ENCODE results near the gene CYP11A1.
"Not testable (repeated sequence)": the region's sequence is repeated elsewhere in the genome, so short reads cannot be mapped to it uniquely, and the experiment has no call there.

Gene CYP11A1

DNA sequence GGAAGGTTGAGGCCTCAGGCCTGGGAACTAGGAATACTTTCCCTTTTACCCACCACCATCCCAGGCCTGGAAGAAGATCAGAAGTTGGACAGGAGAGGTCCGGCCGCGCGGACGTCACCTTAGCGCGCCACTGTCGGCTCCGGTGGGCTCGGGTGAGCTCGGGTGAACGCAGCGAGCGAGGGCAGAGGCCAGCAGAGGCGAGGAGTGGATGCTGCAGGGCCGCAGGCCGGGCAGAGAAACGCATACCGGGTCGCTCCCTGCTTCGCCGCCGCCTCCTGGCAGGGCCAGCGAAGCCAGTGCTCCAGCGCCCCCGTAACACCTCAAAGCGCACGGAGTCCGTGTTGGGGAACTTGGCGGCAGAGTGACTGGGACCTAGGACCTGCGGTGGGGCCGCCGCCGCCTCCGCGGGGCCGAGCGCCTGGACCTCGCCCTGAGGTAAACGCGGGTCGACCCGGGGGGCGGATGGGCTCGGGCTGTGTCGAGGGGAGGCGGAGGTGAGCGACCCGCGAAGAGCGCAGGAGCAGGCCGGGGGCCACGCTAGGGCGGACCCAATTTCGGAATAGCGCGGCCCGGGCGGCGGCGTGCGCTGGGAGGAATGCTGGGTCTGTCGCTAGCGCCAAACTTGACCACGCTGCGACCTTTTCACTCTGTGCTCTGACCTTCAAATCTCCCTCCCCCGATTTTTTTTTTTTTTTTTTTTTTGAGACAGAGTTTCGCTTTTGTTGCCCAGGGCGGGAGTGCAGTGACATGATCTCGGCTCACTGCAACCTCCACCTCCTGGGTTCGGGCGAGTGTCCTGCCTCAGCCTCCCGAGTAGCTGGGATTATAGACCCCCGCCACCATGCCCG, 1.6 kb downstream of the CYP11A1 start:
- DNase-seq (ENCODE audit: low spot score in 2 of 2) (no peak), ATAC-seq (ENCODE audit: low read depth) (peak; percentile 59)
- Mint-ChIP-seq H3K27ac (no peak overlapping the region), H3K36me3 (peaks cover 2% of the 10 kb centered on the region), H3K27me3 (peaks cover 8% of the 10 kb centered on the region), H3K4me1 (no peaks in the 10 kb centered on the region), H3K9me3 (no peaks in the 10 kb centered on the region), H3K4me3 (peak overlapping the region; percentile 73)

DNA sequence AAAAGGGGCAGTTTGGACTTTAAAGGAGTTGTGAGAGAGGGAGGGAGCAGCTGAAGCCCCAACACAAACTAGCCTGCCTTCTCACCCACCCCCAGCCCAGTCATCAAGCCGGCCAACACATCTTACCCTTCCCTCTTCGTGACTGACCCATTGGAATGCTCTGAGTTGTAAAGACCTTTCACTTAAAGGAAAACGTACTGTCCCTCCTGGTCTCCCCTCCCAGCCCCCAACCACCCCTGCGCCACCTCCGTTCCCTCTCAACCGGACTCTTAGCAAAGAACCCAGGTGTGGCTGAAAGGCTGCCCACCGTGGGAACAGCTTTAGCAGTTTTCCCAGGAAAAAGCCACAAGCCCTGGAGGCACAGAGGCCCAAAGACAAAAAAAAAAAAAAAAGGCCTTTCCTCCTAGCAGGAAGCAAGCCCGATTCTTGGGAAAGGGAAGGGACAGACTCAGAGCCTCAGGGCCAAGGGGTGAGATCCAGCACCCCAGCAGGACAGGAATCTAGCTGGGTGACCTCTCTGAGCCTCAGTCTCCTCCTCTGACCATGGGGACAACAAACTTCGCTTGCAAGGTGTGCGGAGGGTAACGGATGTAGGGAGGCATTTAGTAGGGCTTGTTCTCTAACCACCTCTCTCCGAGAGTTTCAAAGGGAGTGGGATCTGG, 2.4 kb downstream of the CYP11A1 start:
- peak overlapping the region; percentile 73 for H3K4me3 Mint-ChIP-seq
- peaks cover 6% of the 10 kb centered on the region for H3K27me3 Mint-ChIP-seq
- H3K4me1 Mint-ChIP-seq = no peaks in the 10 kb centered on the region
- ATAC-seq (ENCODE audit: low read depth) = no peak
- DNase-seq (ENCODE audit: low spot score in 2 of 2) = no peak
- no peak overlapping the region for H3K27ac Mint-ChIP-seq
- H3K9me3 Mint-ChIP-seq = no peaks in the 10 kb centered on the region
- H3K36me3 Mint-ChIP-seq = peaks cover 2% of the 10 kb centered on the region

DNA sequence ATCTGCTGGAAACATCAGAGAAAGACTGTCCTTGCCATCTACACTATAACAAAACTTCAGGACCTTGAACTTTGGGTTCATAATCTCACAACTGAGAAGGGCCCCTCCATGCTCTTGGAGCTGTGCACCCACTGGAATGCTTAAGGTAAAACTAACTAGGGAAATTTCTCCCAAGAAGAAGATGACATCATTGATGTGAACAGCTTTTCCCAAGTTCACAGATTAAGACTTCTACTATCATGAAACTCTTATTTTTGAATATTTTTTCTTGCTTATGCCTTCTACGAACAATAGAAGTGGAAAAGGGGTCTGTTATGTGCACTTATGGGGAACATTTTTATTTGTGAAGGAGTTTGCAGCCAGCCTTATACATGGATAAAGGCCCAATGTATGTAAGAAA, 5.0 kb downstream of the CYP11A1 start:
- Mint-ChIP-seq H3K9me3 (no peaks in the 10 kb centered on the region), H3K27me3 (peaks cover 3% of the 10 kb centered on the region), H3K36me3 (peaks cover 2% of the 10 kb centered on the region), H3K4me1 (no peaks in the 10 kb centered on the region), H3K4me3 (no peak overlapping the region), H3K27ac (no peak overlapping the region)
- DNase-seq (ENCODE audit: low spot score in 2 of 2) (no peak), ATAC-seq (ENCODE audit: low read depth) (no peak)

DNA sequence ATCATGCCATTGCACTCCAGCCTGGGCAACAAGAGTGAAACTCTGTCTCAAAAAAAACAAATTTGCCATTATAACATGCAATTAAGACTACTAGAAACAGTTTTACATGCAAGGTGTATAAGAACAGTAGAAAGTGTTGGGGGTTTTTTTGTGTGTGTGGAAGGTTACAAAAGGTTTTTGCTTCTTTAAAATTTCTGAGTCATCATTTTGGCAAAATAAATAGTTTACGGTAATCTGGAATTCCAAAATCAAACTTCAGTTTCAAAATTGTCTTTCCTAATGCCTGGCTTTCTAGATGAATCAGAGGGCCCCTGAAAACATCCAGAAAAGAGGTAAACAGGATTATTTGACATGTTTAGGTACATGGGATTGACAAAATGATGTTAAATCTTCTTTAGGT, 6.6 kb downstream of the CYP11A1 start:
- H3K36me3 Mint-ChIP-seq; H3K4me3 Mint-ChIP-seq; H3K9me3 Mint-ChIP-seq; H3K27ac Mint-ChIP-seq; H3K27me3 Mint-ChIP-seq; DNase-seq (ENCODE audit: low spot score in 2 of 2); H3K4me1 Mint-ChIP-seq; ATAC-seq (ENCODE audit: low read depth): not testable (repeated sequence)

DNA sequence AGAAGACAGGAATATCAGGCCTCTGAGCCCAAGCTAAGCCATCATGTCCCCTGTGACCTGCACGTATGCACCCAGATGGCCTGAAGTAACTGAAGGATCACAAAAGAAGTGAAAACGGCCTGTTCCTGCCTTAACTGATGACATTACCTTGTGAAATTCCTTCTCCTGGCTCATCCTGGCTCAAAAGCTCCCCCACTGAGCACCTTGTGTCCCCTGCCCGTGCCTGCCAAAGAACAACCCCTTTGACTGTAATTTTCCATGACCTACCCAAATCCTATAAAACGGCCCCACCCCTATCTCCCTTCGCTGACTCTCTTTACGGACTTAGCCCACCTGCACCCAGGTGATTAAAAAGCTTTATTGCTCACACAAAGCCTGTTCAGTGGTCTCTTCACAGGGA, 8.1 kb downstream of the CYP11A1 start:
- not testable (repeated sequence) for H3K36me3 Mint-ChIP-seq, H3K4me3 Mint-ChIP-seq

DNA sequence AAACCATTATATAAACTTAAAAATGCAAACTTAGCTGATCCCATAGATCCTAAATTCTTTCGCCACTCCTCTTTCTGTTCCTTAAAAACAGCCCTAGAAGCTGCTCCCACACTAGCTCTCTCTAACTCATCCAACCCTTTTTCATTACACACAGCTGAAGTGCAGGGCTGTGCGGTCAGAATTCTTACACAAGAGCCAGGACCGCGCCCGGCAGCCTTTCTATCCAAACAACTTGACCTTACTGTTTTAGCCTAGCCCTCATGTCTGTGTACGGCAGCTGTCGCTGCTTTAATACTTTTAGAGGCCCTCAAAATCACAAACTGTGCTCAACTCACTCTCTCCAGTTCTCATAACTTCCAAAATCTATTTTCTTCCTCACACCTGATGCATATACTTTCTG, 9.9 kb downstream of the CYP11A1 start:
- peaks cover 11% of the 10 kb centered on the region for H3K27me3 Mint-ChIP-seq
- not testable (repeated sequence) for H3K9me3 Mint-ChIP-seq; H3K4me1 Mint-ChIP-seq; H3K27ac Mint-ChIP-seq; H3K4me3 Mint-ChIP-seq; DNase-seq (ENCODE audit: low spot score in 2 of 2); H3K36me3 Mint-ChIP-seq; ATAC-seq (ENCODE audit: low read depth)

More for the DNA sequence above, 8.1 kb downstream of the CYP11A1 start:
- not testable (repeated sequence) for H3K9me3 Mint-ChIP-seq; ATAC-seq (ENCODE audit: low read depth); H3K4me1 Mint-ChIP-seq; DNase-seq (ENCODE audit: low spot score in 2 of 2); H3K27ac Mint-ChIP-seq
- peaks cover 11% of the 10 kb centered on the region for H3K27me3 Mint-ChIP-seq

DNA sequence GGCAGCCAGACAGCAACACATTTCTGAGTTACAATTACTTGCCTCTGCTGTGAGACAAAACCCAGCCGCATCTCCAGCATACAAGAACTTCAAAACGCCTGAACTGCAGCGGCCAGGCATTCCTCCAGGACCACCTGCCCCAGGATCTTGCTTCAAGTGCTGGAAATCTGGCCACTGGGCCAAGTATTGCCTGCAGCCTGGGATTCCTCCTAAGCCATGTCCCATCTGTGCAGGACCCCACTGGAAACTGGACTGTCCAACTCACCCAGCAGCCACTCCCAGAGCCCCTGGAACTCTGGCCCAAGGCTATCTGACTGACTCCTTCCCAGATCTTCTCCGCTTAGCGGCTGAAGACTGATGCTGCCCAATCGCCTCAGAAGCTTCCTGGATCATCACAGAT, 11.4 kb downstream of the CYP11A1 start:
- H3K36me3 Mint-ChIP-seq; H3K4me3 Mint-ChIP-seq; DNase-seq (ENCODE audit: low spot score in 2 of 2); H3K4me1 Mint-ChIP-seq; ATAC-seq (ENCODE audit: low read depth); H3K27ac Mint-ChIP-seq; H3K9me3 Mint-ChIP-seq: not testable (repeated sequence)
- H3K27me3 Mint-ChIP-seq = peaks cover 11% of the 10 kb centered on the region

DNA sequence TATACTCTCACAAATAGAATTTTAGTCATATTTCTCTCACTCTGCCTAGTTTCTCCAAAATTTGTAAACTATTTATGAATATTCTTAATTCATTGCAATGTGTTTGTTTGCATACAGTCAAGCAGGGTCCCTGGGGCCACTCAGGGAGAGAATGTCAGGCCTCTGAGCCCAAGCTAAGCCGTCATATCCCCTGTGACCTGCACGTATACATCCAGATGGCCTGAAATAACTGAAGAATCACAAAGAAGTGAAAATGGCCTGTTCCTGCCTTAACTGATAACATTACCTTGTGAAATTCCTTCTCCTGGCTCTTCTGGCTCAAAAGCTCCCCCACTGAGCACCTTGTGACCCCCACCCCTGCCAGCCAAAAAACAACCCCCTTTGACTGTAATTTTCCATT, 13.5 kb downstream of the CYP11A1 start:
- ATAC-seq (ENCODE audit: low read depth); H3K4me1 Mint-ChIP-seq; H3K27ac Mint-ChIP-seq; H3K36me3 Mint-ChIP-seq; H3K9me3 Mint-ChIP-seq; H3K4me3 Mint-ChIP-seq; DNase-seq (ENCODE audit: low spot score in 2 of 2): not testable (repeated sequence)
- peaks cover 11% of the 10 kb centered on the region for H3K27me3 Mint-ChIP-seq

DNA sequence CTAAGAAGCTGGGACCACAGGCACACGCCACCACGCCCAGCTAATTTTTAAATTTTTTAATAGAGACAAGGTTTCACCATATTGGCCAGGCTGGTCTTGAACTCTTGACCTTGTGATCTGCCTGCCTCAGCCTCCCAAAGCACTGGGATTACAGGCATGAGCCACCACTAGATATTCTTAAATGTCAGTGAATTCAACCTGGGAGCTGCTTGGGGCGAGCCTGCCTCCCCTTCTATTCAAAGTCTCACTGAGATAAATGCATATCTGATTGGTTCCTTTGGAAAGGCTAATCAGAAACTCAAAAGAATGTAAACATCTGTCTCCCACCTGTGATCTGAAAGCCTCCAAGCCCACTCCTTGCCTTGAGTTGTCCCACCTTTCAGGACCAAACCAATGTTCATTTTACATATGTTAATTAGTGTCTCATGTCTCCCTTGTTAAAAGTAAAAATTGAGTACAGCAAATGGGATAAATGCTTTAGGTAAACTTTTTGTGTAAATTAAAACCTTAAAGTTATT, 15.0 kb downstream of the CYP11A1 start:
- Mint-ChIP-seq H3K27ac (no peak overlapping the region), H3K4me3 (no peak overlapping the region), H3K4me1 (no peaks in the 10 kb centered on the region), H3K27me3 (peaks cover 11% of the 10 kb centered on the region), H3K9me3 (peaks cover 9% of the 10 kb centered on the region), H3K36me3 (peaks cover 10% of the 10 kb centered on the region)
- DNase-seq (ENCODE audit: low spot score in 2 of 2) = no peak
- ATAC-seq (ENCODE audit: low read depth) = no peak

DNA sequence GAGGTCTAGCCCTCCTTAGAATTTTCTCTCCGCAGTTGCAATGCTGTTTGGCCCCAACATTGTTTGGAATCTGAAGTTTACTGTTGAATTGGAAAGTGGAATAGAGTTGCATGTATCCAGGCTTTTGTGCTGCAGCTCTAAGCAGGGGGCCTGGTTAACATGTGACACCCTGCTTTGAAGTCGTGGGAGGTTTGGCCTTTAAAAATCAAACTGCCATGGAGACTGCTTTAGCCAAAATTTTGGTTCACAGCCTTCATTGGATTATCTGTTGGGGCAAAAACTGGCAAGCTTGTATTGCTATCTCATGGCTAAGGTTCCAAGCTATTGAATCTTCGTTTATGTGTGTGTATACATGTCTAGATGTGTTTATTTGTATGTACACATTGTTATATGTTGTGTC, 15.8 kb downstream of the CYP11A1 start:
- DNase-seq (ENCODE audit: low spot score in 2 of 2) = no peak
- Mint-ChIP-seq H3K27me3 (peaks cover 11% of the 10 kb centered on the region), H3K9me3 (peaks cover 9% of the 10 kb centered on the region), H3K4me3 (no peak overlapping the region), H3K36me3 (peaks cover 10% of the 10 kb centered on the region), H3K27ac (no peak overlapping the region), H3K4me1 (no peaks in the 10 kb centered on the region)
- no peak for ATAC-seq (ENCODE audit: low read depth)

DNA sequence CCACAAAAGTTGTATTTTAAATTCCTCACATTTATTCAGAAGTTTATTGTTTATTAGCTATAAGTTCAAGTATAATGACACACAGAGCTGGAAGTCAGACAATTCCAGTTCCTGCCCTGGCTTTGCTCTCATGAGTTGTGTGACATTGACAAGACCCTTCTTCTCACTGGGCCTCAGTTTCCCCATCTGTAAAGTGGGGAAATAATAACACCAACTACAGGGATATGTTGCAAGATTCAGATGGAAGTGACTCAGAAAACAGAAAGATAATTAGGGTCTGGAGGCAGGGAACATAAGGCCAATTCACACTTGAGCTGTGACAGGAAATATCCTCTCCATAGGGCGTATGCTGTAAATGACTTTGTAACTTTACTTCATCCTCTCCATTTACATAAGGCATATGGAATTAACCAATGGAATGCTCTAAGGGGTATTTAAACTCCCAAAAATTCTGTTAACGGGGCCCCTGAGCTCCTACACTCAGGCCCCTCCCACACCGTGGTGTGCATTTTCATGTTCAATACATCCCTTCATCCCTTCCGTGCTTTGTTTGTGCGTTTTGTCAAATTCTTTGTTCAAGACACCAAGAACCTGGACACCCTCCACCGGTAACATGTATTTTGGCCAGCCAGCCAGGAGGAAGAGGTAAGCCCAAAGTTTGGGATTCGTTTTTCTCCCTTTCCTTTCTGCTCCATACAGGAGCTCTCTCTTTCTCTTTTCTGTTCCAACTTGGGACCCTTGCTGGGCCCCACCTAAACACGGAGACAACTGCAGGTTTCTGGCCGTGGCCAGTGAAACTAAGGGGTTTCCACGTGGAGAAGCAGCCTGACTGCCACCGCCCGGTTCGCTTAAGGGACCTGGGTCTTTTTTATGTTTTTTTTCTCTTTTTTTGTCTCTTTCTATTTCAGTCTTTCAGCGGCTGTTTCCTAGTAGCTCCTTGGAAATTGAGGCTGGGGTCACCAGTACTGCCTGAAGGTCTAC, 16.9 kb downstream of the CYP11A1 start:
- Mint-ChIP-seq H3K27me3 (peaks cover 12% of the 10 kb centered on the region), H3K27ac (no peak overlapping the region), H3K36me3 (peaks cover 10% of the 10 kb centered on the region), H3K4me3 (no peak overlapping the region), H3K4me1 (no peaks in the 10 kb centered on the region), H3K9me3 (peaks cover 9% of the 10 kb centered on the region)
- DNase-seq (ENCODE audit: low spot score in 2 of 2) (no peak), ATAC-seq (ENCODE audit: low read depth) (no peak)

DNA sequence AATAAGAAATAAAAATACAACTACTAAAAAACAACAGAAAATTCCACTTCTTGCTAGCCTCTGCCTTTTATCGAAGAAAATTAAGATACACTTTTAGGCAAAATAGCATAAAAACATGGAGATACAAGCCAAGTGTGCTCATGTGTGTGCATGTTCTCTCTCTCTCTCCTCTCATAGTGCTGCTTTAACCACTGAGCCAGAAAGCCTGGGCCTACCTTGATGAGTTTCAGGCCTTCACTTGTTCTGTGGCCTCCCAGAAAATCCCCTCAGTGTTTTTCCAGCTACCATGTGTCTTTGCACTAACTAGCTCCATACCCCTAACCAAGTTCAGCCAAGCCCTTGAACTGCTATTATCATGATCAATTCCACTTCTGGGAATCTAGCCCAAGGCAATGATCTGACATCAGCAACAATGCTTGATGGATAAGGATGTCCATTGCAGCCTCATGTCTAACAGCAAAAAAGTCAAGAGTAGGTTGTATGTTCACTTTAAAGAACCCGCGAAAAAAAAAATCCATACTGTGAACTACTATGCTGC, 18.1 kb downstream of the CYP11A1 start:
- H3K36me3 Mint-ChIP-seq = peaks cover 2% of the 10 kb centered on the region

DNA sequence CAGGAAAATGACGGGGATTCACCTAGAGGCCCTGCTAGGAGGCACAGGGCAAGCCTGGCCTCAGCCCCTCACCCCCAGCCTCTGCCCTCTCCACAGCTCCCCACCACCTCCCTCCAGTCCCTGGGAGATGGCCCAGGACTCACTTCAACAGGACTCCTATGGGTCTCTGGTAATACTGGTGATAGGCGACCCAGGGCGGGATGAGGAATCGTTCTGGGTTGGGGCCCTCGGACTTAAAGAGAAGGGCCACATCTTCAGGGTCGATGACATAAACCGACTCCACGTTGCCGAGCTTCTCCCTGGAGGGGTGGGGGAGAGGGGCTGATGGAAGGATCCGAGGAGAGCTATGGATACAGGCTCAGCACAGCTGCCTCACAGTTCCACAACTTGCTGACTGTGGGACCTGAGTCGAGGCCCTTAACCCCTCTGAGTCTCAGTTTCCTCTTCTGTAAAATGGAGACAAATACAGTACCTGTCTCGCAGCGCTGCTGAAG, 19.6 kb downstream of the CYP11A1 start:
- Mint-ChIP-seq H3K27ac (no peak overlapping the region), H3K9me3 (no peaks in the 10 kb centered on the region), H3K4me1 (no peaks in the 10 kb centered on the region), H3K4me3 (no peak overlapping the region), H3K36me3 (no peaks in the 10 kb centered on the region), H3K27me3 (peaks cover 9% of the 10 kb centered on the region)
- no peak for ATAC-seq (ENCODE audit: low read depth)
- no peak for DNase-seq (ENCODE audit: low spot score in 2 of 2)

More for the DNA sequence above, 18.1 kb downstream of the CYP11A1 start:
- no peaks in the 10 kb centered on the region for H3K4me1 Mint-ChIP-seq
- peaks cover 2% of the 10 kb centered on the region for H3K9me3 Mint-ChIP-seq
- peaks cover 7% of the 10 kb centered on the region for H3K27me3 Mint-ChIP-seq
- no peak overlapping the region for H3K27ac Mint-ChIP-seq
- DNase-seq (ENCODE audit: low spot score in 2 of 2) (no peak), ATAC-seq (ENCODE audit: low read depth) (no peak)
- H3K4me3 Mint-ChIP-seq = no peak overlapping the region

Measured in memory B cell (primary cell).